SHP77 treated with DMSO at 0.1 percent for 48 hours (cell line): ENCODE data around the gene SLC2A13.
"Not testable (repeated sequence)": the region's sequence is repeated elsewhere in the genome, so short reads cannot be mapped to it uniquely, and the experiment has no call there.

Experiments used
- DNase-seq: peaks from one replicate; lab custom pipeline; 2025; lab: John Stamatoyannopoulos, UW

Gene SLC2A13

DNA sequence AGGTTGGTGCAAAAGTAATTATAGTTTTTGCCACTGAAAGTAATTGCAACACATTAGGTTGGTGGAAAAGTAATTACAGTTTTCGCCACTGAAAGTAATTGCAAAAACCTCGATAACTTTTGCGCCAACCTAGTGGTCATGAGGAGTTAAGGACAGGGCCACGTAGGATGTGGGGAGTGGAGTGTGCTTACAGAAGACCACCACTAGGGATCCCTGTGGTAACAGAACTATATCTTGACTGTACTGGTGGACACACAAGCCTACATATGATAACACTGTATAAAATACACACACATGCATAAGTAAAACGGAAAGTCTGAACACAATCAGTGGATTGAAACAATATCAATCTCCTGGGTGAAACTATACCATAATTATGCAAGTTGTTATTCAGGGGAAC, 298.8 kb downstream of the SLC2A13 start:
- no peak for DNase-seq

GRCh38 chr12:39805651-39806050, 300.2 kb downstream of the SLC2A13 start:
- DNase-seq = no peak

GRCh38 chr12:39804898-39805297, 301.0 kb downstream of the SLC2A13 start:
- DNase-seq = no peak

GRCh38 chr12:39804479-39804878, 301.4 kb downstream of the SLC2A13 start:
- no peak for DNase-seq

- no peak for DNase-seq
Observed at GRCh38 chr12:39803151-39803550, 302.7 kb downstream of the SLC2A13 start.

DNA sequence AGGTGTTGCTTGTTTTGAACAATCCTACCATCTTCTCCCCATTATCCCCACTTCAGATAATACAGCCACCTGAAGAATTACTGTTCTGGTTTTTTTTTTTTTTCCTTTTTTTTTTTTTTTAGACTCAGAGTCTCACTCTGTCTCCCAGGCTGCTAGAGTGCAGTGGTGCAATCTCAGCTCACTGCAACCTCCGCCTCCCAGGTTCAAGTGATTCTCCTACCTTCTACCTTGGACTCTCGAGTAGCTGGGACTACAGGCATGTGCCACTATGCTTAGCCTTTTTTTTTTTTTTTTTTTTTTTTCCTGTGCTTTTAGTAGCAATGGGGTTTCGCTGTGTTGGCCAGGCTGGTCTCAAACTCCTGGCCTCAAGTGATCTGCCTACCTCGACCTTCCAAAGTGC, 306.9 kb downstream of the SLC2A13 start:
- no peak for DNase-seq

GRCh38 chr12:39798429-39798828, 307.5 kb downstream of the SLC2A13 start:
- DNase-seq = no peak

DNA sequence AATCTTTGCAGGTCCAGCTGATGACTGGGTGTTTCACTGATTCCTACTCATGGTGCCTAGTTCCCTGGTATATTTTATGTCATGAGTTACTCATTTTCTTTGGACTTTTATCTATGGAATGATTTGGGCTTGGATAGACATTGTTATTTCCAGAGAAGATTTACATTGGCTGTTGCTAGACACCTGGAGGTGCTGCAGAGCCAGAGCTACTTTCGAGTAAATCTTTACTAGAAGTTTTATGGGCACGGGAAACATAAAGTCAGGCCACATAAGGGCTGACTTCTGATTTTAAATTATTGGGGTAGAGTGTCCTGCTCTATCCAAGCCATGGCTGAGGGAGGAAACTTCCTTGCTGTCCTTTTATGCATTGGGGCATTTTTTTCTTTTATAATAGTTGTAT, 310.4 kb downstream of the SLC2A13 start:
- no peak for DNase-seq

DNA sequence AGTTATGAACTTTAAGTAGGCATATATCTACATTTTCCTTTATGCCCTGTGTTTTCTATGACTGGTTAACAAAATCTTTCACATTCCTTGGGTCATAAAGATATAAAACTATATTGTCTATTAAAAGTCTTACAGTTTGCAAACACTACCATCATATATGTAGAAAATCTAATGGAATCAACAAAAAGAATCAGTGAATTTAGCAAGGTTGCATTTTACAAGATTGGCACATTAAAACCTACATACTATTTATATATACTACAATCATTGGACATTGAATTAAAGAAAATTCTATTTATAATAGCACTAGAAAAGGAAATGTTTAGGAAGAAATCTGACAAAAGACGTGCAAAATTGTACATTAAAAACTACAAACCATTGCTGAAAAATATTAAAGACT, 312.9 kb downstream of the SLC2A13 start:
- DNase-seq = no peak

- DNase-seq = no peak
Observed at GRCh38 chr12:39788239-39788638, 317.6 kb downstream of the SLC2A13 start.

GRCh38 chr12:39785814-39786213, 320.1 kb downstream of the SLC2A13 start:
- not testable (repeated sequence) for DNase-seq

- DNase-seq = no peak
Observed at GRCh38 chr12:39782026-39782545, 323.8 kb downstream of the SLC2A13 start.

DNA sequence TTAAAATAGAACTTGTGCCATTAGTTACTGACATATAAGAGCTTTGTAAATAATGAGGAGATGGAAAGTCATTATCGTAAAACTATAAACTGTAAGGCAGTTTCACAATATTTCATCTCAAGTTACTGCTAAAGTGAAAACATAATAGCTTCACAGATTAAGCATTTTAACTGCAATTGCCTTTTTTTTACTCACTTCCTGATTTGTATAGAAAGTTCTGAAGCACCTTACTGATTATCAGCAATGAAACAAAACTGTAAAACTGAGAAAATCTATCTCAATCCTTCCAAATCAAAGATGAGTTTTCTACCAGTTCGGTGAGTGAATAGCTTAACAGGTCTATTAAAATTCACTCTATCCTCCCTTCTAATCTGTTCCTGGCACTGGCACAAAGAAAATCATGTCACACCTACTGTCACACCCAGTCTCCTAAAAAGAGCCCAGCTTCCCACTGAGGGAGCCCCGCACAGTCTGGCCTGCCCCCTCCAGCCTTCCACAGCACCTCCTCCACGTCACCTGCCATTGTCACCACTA, 324.9 kb downstream of the SLC2A13 start:
- no peak for DNase-seq

GRCh38 chr12:39780411-39780912, 325.4 kb downstream of the SLC2A13 start:
- DNase-seq = no peak

GRCh38 chr12:39779768-39780340, 326.0 kb downstream of the SLC2A13 start:
- no peak for DNase-seq

- no peak for DNase-seq
Observed at GRCh38 chr12:39777465-39777864, 328.4 kb downstream of the SLC2A13 start.

- DNase-seq = no peak
Observed at GRCh38 chr12:39773266-39773665, 332.6 kb downstream of the SLC2A13 start.

DNA sequence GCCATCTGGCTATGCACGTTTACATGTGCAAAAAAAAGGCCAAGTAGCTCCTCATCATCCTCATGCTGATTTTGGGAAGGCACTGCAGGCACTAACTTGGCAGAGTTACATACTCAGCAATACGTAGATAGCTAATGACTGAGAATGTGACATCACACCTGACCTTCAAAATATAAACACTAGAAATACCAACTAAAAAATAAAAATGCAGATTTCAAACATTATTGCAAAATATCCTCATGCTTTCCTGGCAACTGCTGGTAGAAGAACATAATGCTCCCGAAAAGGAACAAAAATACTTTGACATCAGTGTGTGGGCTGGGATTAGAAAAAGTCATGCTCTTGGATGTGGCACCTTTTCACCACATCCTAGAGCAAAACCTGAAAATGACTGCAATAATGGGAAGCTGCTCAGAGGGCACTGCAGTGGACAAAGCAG, 333.0 kb downstream of the SLC2A13 start:
- no peak for DNase-seq

DNA sequence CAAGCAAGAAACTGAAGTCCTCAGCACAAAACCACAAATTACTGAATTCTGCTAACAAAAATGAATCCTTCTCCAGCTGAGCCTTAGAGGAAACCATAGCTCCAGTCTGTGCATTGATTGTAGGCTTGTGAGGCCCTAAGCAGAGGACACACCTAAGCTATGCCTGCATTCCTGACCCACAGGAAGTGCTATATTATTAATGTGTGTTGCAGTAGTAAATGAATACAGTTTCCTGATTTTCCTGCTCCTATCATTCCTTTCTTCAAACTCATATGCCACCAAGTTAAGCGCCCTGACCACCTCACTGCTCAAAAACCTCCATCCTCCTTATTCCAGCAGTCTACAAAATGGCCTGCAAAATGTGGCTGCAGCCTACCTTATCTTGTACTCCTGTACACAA, 334.4 kb downstream of the SLC2A13 start:
- no peak for DNase-seq

- peak; percentile 19 for DNase-seq
Observed at GRCh38 chr12:39764944-39765560, 340.8 kb downstream of the SLC2A13 start.

DNA sequence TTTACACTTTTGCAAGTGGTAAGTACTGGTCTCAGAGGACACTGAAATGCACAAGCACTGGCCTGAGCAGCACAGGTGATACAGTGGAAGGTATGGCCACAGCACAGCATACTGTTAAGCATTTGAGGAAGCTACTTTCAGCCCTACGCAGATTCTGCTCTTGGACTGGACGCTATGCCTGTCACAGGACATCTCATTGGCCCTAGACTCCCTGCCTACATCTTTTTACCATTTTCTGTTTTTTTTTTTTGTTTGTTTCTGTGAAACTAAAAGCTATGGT, 342.1 kb downstream of the SLC2A13 start:
- no peak for DNase-seq

GRCh38 chr12:39763071-39763889, 342.6 kb downstream of the SLC2A13 start:
- no peak for DNase-seq

- no peak for DNase-seq
Observed at GRCh38 chr12:39755478-39755877, 350.4 kb downstream of the SLC2A13 start.
